Muscle layer of colon (tissue), 2 donors: ENCODE data around the gene ASB18.
"Not testable (repeated sequence)": the region's sequence is repeated elsewhere in the genome, so short reads cannot be mapped to it uniquely, and the experiment has no call there.

ENCODE experiments used
- H3K27ac ChIP-seq: one replicate; pipeline ENCODE4 v1.7.0; 2013; ENCODE audit warnings: low read depth, mild to moderate bottlenecking, low read length, moderate library complexity
- H3K27me3 ChIP-seq, 2 donors: one replicate each; pipeline ENCODE4 v1.7.0; 2013; ENCODE audit warnings: low read length in 2 of 2, mild to moderate bottlenecking in 2 of 2; ENCODE audit not compliant: insufficient read depth in 2 of 2, control insufficient read depth in 1 of 2
- H3K36me3 ChIP-seq: one replicate; pipeline ENCODE4 v1.7.0; 2013; ENCODE audit warnings: mild to moderate bottlenecking, low read length; ENCODE audit not compliant: insufficient read depth
- H3K4me1 ChIP-seq: one replicate; pipeline ENCODE4 v1.7.0; 2013; ENCODE audit warnings: mild to moderate bottlenecking, low read length; ENCODE audit not compliant: insufficient read depth
- H3K4me3 ChIP-seq, 2 donors: one replicate each; pipeline ENCODE4 v1.7.0; 2013; ENCODE audit warnings: low read length in 2 of 2, low read depth in 1 of 2, mild to moderate bottlenecking in 1 of 2, moderate library complexity in 1 of 2
- H3K9ac ChIP-seq: one replicate; pipeline ENCODE4 v1.7.0; 2013; ENCODE audit warnings: low read length
- H3K9me3 ChIP-seq: one replicate; pipeline ENCODE4 v1.7.0; 2013; ENCODE audit warnings: mild to moderate bottlenecking, low read length
- donor health status: abdominal sarcoma.
- donor health status: Adenocarcinoma of cecum.

The ASB18 gene

GRCh38 chr2:236282406-236282805, 18.2 kb upstream of the ASB18 start:
- Histone ChIP-seq H3K27ac (no peak overlapping the region), H3K4me1 (no peaks in the 10 kb centered on the region), H3K27me3 (peaks cover 0 to 5% of the 10 kb centered on the region in 2 donors), H3K9ac (no peak overlapping the region), H3K4me3 (no peak overlapping the region), H3K36me3 (no peaks in the 10 kb centered on the region), H3K9me3 (no peaks in the 10 kb centered on the region)

DNA sequence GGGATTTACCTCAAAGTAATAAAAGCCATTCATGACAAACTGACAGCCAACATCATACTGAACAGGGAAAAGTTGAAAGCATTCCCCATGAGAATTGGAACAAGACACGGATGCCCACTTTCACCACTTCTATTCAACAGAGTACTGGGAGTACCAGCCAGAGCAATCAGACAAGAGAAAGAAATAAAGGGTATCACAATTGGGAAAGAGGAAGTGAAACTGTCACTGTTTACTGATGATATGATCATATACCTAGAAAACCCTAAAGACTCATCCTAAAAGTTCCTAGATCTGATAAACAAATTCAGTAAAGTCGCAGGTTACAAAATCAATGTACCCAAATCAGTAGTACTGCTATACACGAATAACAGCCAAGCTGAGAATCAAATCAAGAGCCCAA, 17.2 kb upstream of the ASB18 start:
- Histone ChIP-seq H3K27ac (no peak overlapping the region), H3K4me3 (no peak overlapping the region), H3K9me3 (no peaks in the 10 kb centered on the region), H3K27me3 (no peaks in the 10 kb centered on the region), H3K36me3 (no peaks in the 10 kb centered on the region), H3K9ac (no peak overlapping the region), H3K4me1 (no peaks in the 10 kb centered on the region)

DNA sequence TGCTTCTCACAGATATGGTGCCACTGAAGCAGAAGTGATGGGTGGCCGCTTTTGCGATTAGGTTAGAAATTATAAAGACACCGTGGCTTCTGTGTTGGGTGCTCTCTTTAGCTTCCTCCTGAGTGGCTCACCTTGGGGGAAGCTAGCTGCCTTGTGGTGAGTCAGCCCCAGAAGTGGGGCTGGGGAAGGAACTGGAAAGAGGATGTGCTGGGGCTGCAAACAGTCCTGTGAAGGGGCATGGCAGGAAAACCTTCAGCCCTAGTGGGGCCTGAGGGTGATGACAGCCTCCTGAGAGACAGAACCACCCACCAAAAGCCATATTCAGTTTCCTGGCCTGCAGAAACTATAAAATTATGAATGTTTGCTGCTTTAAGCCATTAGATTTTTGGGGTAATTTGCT, 8.9 kb upstream of the ASB18 start:
- Histone ChIP-seq H3K27me3 (no peaks in the 10 kb centered on the region), H3K36me3 (no peaks in the 10 kb centered on the region), H3K9ac (no peak overlapping the region), H3K4me1 (no peaks in the 10 kb centered on the region), H3K9me3 (no peaks in the 10 kb centered on the region), H3K4me3 (no peak overlapping the region), H3K27ac (no peak overlapping the region)

DNA sequence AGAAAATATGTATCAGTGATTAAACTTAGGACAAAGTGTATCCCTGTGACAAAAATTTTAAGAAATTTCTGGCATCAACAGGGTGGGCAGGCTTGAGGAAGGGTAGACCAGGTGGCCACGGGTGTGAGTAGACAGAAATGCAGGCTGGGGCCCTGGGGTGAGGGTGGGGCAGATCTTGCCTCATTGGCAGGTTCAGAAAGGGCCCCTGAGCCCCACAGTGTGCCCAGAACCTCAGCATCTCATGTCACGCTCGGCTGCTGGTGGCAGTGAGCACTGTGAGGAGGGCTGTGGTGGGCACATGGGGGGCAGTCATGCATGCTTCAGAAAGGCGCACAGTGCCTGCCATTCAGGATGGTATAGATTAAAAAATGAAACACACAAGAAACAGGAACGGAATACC, 7.6 kb upstream of the ASB18 start:
- no peaks in the 10 kb centered on the region for H3K27me3 ChIP-seq
- no peak overlapping the region for H3K9ac ChIP-seq
- no peak overlapping the region for H3K27ac ChIP-seq
- no peak overlapping the region for H3K4me3 ChIP-seq
- no peaks in the 10 kb centered on the region for H3K9me3 ChIP-seq
- H3K36me3 ChIP-seq, result no peaks in the 10 kb centered on the region
- no peaks in the 10 kb centered on the region for H3K4me1 ChIP-seq

- H3K27ac ChIP-seq, H3K4me3 ChIP-seq, H3K4me1 ChIP-seq, H3K9ac ChIP-seq, H3K36me3 ChIP-seq, H3K27me3 ChIP-seq, H3K9me3 ChIP-seq: not testable (repeated sequence)
Observed at GRCh38 chr2:236269876-236270275, 5.7 kb upstream of the ASB18 start.

GRCh38 chr2:236265675-236266074, 1.5 kb upstream of the ASB18 start:
- no peaks in the 10 kb centered on the region for H3K27me3 ChIP-seq
- no peaks in the 10 kb centered on the region for H3K9me3 ChIP-seq
- no peak overlapping the region for H3K9ac ChIP-seq
- no peaks in the 10 kb centered on the region for H3K36me3 ChIP-seq
- no peak overlapping the region for H3K4me3 ChIP-seq
- no peaks in the 10 kb centered on the region for H3K4me1 ChIP-seq
- H3K27ac ChIP-seq, result no peak overlapping the region

- Histone ChIP-seq H3K9ac (no peak overlapping the region), H3K4me3 (no peak overlapping the region), H3K9me3 (no peaks in the 10 kb centered on the region), H3K4me1 (no peaks in the 10 kb centered on the region), H3K27ac (no peak overlapping the region), H3K36me3 (no peaks in the 10 kb centered on the region), H3K27me3 (no peaks in the 10 kb centered on the region)
Observed at GRCh38 chr2:236262238-236262637, 2.0 kb downstream of the ASB18 start.

GRCh38 chr2:236261452-236261851, 2.8 kb downstream of the ASB18 start:
- Histone ChIP-seq H3K4me3 (no peak overlapping the region), H3K9ac (no peak overlapping the region), H3K4me1 (no peaks in the 10 kb centered on the region), H3K27me3 (no peaks in the 10 kb centered on the region), H3K9me3 (no peaks in the 10 kb centered on the region), H3K27ac (no peak overlapping the region), H3K36me3 (no peaks in the 10 kb centered on the region)

- no peaks in the 10 kb centered on the region for H3K27me3 ChIP-seq
- H3K9ac ChIP-seq, result no peak overlapping the region
- no peaks in the 10 kb centered on the region for H3K9me3 ChIP-seq
- no peaks in the 10 kb centered on the region for H3K4me1 ChIP-seq
- no peak overlapping the region for H3K27ac ChIP-seq
- H3K36me3 ChIP-seq, result no peaks in the 10 kb centered on the region
- no peak overlapping the region for H3K4me3 ChIP-seq
Observed at GRCh38 chr2:236259371-236259770, 4.8 kb downstream of the ASB18 start.

GRCh38 chr2:236257575-236257974, 6.6 kb downstream of the ASB18 start:
- Histone ChIP-seq H3K27me3 (no peaks in the 10 kb centered on the region), H3K4me1 (no peaks in the 10 kb centered on the region), H3K4me3 (no peak overlapping the region), H3K9me3 (no peaks in the 10 kb centered on the region), H3K27ac (no peak overlapping the region), H3K36me3 (no peaks in the 10 kb centered on the region), H3K9ac (no peak overlapping the region)

GRCh38 chr2:236257136-236257535, 7.1 kb downstream of the ASB18 start:
- H3K4me3 ChIP-seq, result no peak overlapping the region
- H3K4me1 ChIP-seq, result no peaks in the 10 kb centered on the region
- no peak overlapping the region for H3K27ac ChIP-seq
- H3K9ac ChIP-seq, result no peak overlapping the region
- H3K9me3 ChIP-seq, result no peaks in the 10 kb centered on the region
- H3K27me3 ChIP-seq, result no peaks in the 10 kb centered on the region
- no peaks in the 10 kb centered on the region for H3K36me3 ChIP-seq

GRCh38 chr2:236256366-236256985, 7.7 kb downstream of the ASB18 start:
- Histone ChIP-seq H3K27me3 (no peaks in the 10 kb centered on the region), H3K36me3 (no peaks in the 10 kb centered on the region), H3K27ac (no peak overlapping the region), H3K4me1 (no peaks in the 10 kb centered on the region), H3K4me3 (no peak overlapping the region), H3K9me3 (no peaks in the 10 kb centered on the region), H3K9ac (no peak overlapping the region)
